BE2C (cell line): ENCODE results near the gene CCDC71L.

ENCODE experiments used
- DNase-seq: peaks from one replicate; pipeline ENCODE4 v3.0.0-alpha.2; 2020
- H3K27me3 ChIP-seq: fragments of 250-450 bp; sonication (Bioruptor Pico); 2 replicates; pipeline ENCODE4 v1.5.1; 2020; ENCODE audit warnings: mild to moderate bottlenecking
- H3K36me3 ChIP-seq: fragments of 250-450 bp; sonication (Bioruptor Pico); 2 replicates; pipeline ENCODE4 v1.5.1; 2020; ENCODE audit warnings: mild to moderate bottlenecking
- H3K4me1 ChIP-seq: fragments of 250-450 bp; sonication (Bioruptor Pico); 2 replicates; pipeline ENCODE4 v1.5.1; 2020
- H3K4me3 ChIP-seq: 2 replicates; pipeline ENCODE4 v1.5.1; 2011; ENCODE audit warnings: low read depth, low read length
- H3K9me3 ChIP-seq: fragments of 250-450 bp; sonication (Bioruptor Pico); 2 replicates; pipeline ENCODE4 v1.5.1; 2020
- CTCF ChIP-seq: IDR thresholded peaks from 2 replicates; pipeline ENCODE4 v1.5.1; 2012; ENCODE audit warnings: mild to moderate bottlenecking, low read depth, low read length

The CCDC71L gene

GRCh38 chr7:106616708-106617051 is 44.3 kb downstream of the CCDC71L start:
- DNase-seq, result no peak
- TF ChIP-seq CTCF, result no peak
- Histone ChIP-seq H3K4me1 (peaks cover 4% of the 10 kb centered on the region; the same call in 1 of the 2 replicates), H3K27me3 (no peaks in the 10 kb centered on the region), H3K9me3 (no peaks in the 10 kb centered on the region), H3K4me3 (no peak overlapping the region), H3K36me3 (no peaks in the 10 kb centered on the region)

- H3K4me3 ChIP-seq, result no peak overlapping the region
- H3K9me3 ChIP-seq, result no peaks in the 10 kb centered on the region
- H3K36me3 ChIP-seq, result no peaks in the 10 kb centered on the region
- no peak for TF ChIP-seq CTCF
- H3K4me1 ChIP-seq, result peaks cover 4% of the 10 kb centered on the region; the same call in 1 of the 2 replicates
- DNase-seq, result no peak
- H3K27me3 ChIP-seq, result no peaks in the 10 kb centered on the region
These were observed 44.9 kb downstream of the CCDC71L start for GRCh38 chr7:106615808-106616707.

GRCh38 chr7:106614751-106615150 is 46.2 kb downstream of the CCDC71L start:
- Histone ChIP-seq H3K9me3 (no peaks in the 10 kb centered on the region), H3K27me3 (no peaks in the 10 kb centered on the region), H3K36me3 (no peaks in the 10 kb centered on the region), H3K4me3 (no peak overlapping the region), H3K4me1 (peaks cover 4% of the 10 kb centered on the region; the same call in 1 of the 2 replicates)
- DNase-seq, result no peak
- no peak for TF ChIP-seq CTCF

GRCh38 chr7:106613848-106614560 is 47.0 kb downstream of the CCDC71L start:
- no peak for TF ChIP-seq CTCF
- no peaks in the 10 kb centered on the region for H3K9me3 ChIP-seq
- no peaks in the 10 kb centered on the region for H3K27me3 ChIP-seq
- no peak for DNase-seq
- H3K4me3 ChIP-seq, result no peak overlapping the region
- H3K4me1 ChIP-seq, result peaks cover 5% of the 10 kb centered on the region; the same call in 1 of the 2 replicates
- H3K36me3 ChIP-seq, result no peaks in the 10 kb centered on the region

- no peak for TF ChIP-seq CTCF
- Histone ChIP-seq H3K27me3 (no peaks in the 10 kb centered on the region), H3K9me3 (no peaks in the 10 kb centered on the region), H3K4me3 (no peak overlapping the region), H3K36me3 (no peaks in the 10 kb centered on the region), H3K4me1 (peaks cover 7% of the 10 kb centered on the region; the same call in 1 of the 2 replicates)
- no peak for DNase-seq
These were observed 47.7 kb downstream of the CCDC71L start for GRCh38 chr7:106613279-106613678.

GRCh38 chr7:106612432-106612831 is 48.5 kb downstream of the CCDC71L start:
- H3K4me1 ChIP-seq, result peaks cover 12% of the 10 kb centered on the region
- no peaks in the 10 kb centered on the region for H3K9me3 ChIP-seq
- no peak for TF ChIP-seq CTCF
- H3K36me3 ChIP-seq, result no peaks in the 10 kb centered on the region
- no peaks in the 10 kb centered on the region for H3K27me3 ChIP-seq
- DNase-seq, result no peak
- no peak overlapping the region for H3K4me3 ChIP-seq
